Measurements from ENCODE around the gene LTV1.
A peak's percentile ranks its signal among the peaks of the same experiment; 100 is the strongest.
"Not testable (repeated sequence)": the region's sequence is repeated elsewhere in the genome, so short reads cannot be mapped to it uniquely, and the experiment has no call there.

Gene LTV1

GRCh38 chr6:143842902-143843676 is at the start of gene LTV1:
Gene LTV1, plus strand, starts transcription at chr6:143843338. Its CDS starts 140 bp downstream, at chr6:143843478.
- DNase-seq: peak; percentile 93

- DNase-seq: not testable (repeated sequence)
These were observed 46.6 kb upstream of the LTV1 start for GRCh38 chr6:143796551-143796950.

- not testable (repeated sequence) for DNase-seq
These were observed 44.7 kb upstream of the LTV1 start for GRCh38 chr6:143798487-143798886.

GRCh38 chr6:143802833-143803565 is 40.1 kb upstream of the LTV1 start:
- no peak for DNase-seq

GRCh38 chr6:143803769-143804568 is 39.2 kb upstream of the LTV1 start:
- DNase-seq: no peak

GRCh38 chr6:143804835-143805239 is 38.3 kb upstream of the LTV1 start:
- DNase-seq: no peak

- DNase-seq: no peak
These were observed 36.6 kb upstream of the LTV1 start for GRCh38 chr6:143806282-143807102.

GRCh38 chr6:143807103-143807772 is 35.9 kb upstream of the LTV1 start:
- no peak for DNase-seq

- no peak for DNase-seq
These were observed 32.4 kb upstream of the LTV1 start for GRCh38 chr6:143810745-143811144.

GRCh38 chr6:143811501-143812157 is 31.5 kb upstream of the LTV1 start:
- no peak for DNase-seq

GRCh38 chr6:143817621-143818020 is 25.5 kb upstream of the LTV1 start:
- no peak for DNase-seq

- no peak for DNase-seq
These were observed 21.8 kb upstream of the LTV1 start for GRCh38 chr6:143821359-143821758.

GRCh38 chr6:143822584-143823024 is 20.5 kb upstream of the LTV1 start:
- no peak for DNase-seq

- no peak for DNase-seq
These were observed 19.6 kb upstream of the LTV1 start for GRCh38 chr6:143823548-143823947.

GRCh38 chr6:143828572-143828971 is 14.6 kb upstream of the LTV1 start:
- no peak for DNase-seq

- DNase-seq: no peak
These were observed 7.0 kb upstream of the LTV1 start for GRCh38 chr6:143836150-143836549.

GRCh38 chr6:143838395-143838794 is 4.7 kb upstream of the LTV1 start:
- no peak for DNase-seq

GRCh38 chr6:143839196-143839595 is 3.9 kb upstream of the LTV1 start:
- DNase-seq: no peak

- DNase-seq: no peak
These were observed 2.4 kb upstream of the LTV1 start for GRCh38 chr6:143840595-143841265.

- DNase-seq: no peak
These were observed 657 bp upstream of the LTV1 start for GRCh38 chr6:143842461-143842901.

- DNase-seq: no peak
These were observed 500 bp downstream of the LTV1 start for GRCh38 chr6:143843677-143843999.

All from NCI-H1436 (cell line).